ENCODE measurements around the gene KCNV2.

The KCNV2 gene

DNA sequence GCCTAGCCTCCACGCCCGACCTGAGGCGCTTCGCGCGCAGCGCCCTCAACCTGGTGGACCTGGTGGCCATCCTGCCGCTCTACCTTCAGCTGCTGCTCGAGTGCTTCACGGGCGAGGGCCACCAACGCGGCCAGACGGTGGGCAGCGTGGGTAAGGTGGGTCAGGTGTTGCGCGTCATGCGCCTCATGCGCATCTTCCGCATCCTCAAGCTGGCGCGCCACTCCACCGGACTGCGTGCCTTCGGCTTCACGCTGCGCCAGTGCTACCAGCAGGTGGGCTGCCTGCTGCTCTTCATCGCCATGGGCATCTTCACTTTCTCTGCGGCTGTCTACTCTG lies 1.4 kb downstream of the KCNV2 start:
- no peak for DNase-seq (ENCODE audit: low read depth in 2 of 2, low spot score in 1 of 2)

DNA sequence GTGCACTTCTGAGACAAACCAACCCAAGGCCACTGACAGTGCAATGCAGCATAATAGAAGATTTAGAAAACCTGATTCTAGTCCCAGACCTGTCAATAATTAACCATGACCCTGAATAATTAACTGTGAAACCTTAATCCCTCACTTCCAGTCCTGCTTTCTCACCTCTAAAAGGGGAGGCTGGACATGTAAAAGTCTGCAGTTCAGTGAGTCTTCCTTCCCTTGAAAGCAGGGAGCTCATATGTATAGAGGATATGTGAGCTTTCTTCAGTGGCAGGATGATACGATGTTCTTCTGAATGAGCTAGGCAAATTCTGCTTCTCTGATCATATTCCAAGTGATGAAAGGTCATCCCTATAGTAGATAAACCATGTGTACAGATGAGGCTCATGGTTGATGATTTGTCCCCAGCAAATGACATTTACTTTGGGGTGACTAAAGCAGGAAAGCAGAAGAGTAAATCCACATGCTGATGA lies 2.9 kb downstream of the KCNV2 start:
- no peak for DNase-seq (ENCODE audit: low read depth in 2 of 2, low spot score in 1 of 2)

DNA sequence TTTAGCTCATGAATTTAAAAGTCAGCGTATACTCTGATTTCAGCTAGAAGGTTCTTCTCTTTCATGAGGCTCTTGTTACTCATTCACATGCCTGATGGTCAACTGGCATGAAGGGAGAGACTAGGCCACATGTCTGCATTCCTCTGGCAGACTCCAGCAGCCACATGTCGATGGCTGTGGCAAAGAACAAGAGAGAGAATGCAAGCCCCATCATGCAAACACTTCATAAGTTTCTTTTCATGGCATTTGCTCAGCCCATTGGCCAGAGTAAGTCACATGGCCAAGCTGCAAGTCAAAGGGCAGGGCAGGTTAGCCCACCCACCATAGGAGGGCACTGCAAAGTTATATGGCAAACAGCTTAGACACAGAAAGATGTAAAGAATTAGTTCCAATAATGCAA lies 5.4 kb downstream of the KCNV2 start:
- no peak for DNase-seq (ENCODE audit: low read depth in 2 of 2, low spot score in 1 of 2)

DNA sequence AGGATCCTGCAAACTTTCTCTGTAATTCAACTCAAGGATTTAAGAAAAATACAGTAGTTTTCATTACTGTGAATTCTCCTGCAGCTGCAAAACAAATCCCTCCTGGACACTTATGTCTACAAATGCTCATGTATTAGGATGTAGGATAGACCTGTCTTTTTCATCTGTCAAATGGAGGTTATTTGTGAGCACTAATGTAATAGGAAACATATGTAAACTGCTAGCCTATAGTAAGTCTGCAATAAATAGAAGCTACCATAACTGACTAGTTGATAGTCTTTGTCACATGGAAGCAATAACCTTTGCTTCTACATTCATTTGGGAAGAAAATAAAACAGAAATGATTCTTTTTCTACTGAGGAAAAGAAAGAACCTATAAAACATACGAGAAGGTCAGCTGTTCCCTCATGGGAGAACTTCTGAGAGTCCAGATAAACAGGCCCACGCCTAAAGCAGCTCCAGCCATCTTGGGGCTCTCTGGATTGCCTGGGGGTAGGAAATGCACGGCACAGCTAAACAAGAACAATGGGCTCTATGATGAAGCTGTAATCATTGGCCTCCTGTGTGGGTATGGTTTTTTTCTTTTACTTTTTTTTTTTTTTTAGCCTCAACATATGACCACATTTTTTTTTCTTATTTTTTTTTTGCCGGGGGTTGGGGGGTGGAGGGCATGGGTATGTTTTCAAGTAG lies 6.2 kb downstream of the KCNV2 start:
- no peak for DNase-seq (ENCODE audit: low read depth in 2 of 2, low spot score in 1 of 2)

DNA sequence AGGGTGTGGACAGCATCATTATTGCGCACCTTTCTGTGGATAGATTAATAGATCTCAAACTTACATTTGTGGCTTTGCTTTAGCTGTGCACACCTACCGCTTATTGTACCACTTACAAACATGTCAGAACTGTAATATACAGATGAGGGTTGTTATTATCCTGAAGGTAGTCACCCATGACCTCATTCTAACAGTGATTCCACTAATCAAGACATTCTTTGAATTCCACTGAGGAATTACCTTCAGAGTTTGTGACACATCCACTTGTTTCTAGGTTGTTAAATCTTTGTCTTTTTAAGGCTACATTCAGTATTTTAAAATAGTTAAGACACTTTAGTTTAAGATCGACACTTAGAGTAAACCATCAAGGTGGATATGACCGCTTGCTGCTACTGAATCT lies 7.8 kb downstream of the KCNV2 start:
- DNase-seq (ENCODE audit: low read depth in 2 of 2, low spot score in 1 of 2), result no peak

DNA sequence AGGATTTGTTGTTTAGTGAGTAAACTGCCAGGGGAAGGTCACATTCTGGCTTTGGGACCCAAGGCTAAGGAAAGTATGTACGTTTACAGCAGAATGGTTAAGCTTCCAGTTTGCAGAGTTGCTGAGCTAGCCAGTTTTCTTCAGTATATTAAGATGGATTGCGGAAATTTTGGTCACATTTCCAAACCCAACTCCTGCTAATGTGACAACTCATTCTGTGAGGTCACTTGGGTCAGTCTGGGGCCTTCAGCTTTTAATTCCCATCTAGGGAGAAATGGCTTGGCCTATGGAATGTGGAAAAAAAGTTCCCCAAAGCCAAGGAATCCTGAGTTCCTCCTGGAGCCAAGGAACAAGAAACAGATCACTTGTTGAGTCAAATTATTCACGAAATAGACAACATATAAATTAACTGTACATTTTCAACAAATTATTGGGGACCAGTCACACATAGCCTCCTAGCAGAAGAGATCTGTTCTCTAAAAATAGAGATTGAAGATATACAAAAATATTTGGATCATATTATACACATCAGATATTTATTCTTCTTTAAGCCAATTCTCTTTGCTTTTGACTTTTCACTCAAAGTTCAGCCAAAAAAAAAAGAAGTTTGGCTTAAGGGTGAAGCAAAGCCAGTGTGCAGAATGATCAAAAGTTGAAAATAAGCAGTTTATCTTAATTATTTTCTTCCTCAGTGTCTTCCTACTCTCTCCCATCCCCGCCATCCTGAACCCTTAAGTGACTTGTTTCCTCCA lies 8.8 kb downstream of the KCNV2 start:
- DNase-seq (ENCODE audit: low read depth in 2 of 2, low spot score in 1 of 2), result no peak

DNA sequence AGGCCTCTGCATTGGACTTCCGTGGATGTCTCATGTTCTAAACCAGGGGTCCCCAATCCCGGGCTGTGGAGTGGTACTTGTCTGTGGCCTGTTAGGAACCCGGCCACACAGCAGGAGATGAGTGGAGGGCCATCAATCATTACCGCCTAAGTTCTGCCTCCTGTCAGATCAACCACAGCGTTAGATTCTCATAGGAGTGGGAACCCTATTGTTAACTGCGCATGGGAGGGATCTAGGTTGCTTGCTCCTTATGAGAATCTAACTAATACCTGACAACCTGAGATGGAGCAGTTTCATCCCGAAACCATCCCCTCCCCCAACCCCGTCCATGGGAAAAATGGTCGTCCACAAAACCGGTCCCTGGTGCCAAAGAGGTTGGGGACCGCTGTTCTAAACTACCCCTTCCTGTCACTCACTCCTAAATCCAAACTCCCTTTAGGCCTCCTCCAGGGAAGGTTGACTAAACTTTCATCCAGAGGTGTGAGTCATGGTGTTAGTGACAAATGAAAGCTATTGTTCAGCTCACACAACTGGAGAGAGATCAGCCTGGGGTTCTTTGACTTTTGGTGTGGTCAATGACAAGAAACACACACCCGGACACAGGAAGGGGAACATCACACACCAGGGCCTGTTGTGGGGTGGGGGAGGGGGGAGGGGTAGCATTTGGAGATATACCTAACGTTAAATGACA lies 9.5 kb downstream of the KCNV2 start:
- DNase-seq (ENCODE audit: low read depth in 2 of 2, low spot score in 1 of 2), result no peak

DNA sequence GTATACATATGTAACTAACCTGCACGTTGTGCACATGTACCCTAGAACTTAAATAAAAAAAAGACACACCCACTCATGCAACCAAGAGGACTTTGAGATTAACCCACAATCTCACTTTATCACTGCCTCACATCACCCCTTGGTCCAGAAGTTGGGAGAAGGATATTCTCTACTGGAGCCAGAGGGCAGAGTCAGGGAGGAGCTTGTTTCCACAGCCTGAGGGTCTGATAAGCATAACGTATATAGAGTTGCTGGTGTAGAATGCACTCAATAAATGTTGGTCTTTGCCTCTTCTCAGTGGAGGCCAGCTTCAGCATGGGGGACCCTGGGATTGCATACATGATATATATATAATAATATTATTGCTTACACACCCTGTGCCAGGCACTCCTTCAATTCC lies 10.1 kb downstream of the KCNV2 start:
- no peak for DNase-seq (ENCODE audit: low read depth in 2 of 2, low spot score in 1 of 2)

DNA sequence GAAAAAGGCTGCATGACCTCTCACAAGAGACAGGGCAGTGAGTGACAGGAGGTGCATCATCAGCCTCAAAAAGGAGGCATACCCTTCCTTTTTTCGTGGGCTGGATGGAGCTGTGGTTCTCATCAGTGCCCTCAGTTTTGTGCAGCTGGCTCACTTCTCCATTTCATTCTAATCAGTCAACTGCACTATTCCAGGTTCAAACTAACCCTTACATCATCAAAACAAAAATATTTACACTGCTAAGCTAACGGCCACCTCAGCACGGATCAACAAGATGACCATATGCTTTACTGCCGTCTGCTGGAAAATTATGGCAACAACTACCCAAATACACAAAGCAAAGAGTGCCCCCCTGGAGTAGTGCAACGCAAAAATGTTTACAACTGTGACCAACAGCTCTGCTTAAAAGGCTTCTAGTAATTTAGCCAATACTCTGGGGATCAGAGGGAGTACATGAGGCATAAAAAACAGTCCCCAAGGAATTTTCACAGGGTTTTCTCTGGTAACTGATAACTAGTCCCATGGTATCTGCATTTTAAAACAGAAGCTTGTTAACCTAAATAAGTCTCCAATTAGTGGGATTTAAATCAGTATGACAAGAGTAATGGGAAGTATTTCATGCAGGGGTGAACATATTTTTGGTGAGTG lies 10.8 kb downstream of the KCNV2 start:
- no peak for DNase-seq (ENCODE audit: low read depth in 2 of 2, low spot score in 1 of 2)

DNA sequence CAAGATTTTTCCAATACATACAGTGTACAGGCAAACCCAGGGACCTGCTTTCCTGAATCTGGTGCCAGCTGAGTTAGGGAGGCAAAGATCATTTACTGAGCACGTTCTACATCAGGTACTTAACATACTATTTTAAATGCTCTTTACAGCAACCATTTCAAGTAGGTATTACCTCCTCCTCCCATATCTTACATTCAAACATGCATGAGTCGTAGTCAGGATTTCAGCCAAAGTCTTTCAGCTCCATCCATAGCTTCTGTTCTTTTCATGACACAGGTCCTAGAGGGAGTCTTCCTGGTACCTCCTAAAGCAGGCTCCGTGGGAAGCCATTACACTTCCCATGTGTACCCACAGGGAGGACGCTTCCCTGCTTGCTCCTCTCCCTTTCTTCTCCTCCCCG lies 11.7 kb downstream of the KCNV2 start:
- no peak for DNase-seq (ENCODE audit: low read depth in 2 of 2, low spot score in 1 of 2)

DNA sequence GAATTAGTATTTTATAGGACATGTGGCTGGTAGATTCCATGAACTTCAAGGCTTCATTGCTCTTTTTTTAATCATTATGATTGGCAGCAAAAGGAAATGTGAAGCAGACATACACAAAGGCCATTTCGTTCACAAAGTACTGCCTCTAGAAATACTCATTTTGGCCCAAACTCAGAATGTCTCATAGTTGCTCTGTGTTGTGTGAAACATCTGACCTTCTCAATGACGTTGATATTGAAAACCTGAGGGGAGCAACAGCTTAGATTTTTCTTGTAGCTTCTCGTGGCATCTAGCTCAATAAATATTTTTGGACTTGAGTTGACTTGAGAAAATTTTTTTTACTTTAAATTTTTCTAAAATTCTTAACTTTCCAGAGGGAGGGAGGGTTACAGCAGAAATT lies 12.4 kb downstream of the KCNV2 start:
- no peak for DNase-seq (ENCODE audit: low read depth in 2 of 2, low spot score in 1 of 2)

DNA sequence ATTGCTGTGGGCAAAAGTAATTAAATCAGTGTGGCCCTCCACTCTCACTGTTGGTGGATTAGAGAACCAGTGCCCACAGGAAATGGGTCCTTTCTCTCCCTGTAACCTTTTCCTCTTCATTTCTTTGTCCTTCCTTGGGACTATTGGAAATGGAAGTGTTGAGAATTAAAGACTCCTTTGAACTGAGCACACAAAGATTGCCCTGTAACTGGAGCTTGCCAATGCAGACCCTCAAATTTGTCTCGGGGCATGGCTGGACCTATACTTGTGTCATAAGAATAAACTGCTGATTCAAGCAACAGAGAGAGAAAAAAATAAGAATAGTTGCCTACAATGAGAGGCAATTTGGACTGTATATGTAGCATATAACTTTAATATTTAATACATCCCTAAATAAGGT lies 13.7 kb downstream of the KCNV2 start:
- no peak for DNase-seq (ENCODE audit: low read depth in 2 of 2, low spot score in 1 of 2)

DNA sequence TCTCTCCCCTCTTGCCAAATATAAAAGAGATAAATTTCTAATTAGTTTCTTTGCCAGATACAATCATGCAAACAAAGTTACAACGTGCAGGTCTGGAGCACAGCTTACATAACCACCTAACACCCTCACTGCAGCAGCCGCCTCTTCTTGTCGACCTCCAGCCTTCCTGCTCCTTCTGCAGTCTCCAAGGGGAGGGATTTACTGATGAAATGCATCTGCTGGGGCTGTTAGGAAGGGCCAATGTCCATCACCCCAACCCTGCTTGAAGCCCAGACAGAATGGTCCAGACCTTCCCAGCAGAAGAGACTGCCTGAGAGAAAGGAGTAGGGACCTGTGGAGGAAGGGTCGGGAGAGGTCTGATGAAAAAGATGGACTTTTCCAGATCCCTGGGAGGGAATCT lies 15.2 kb downstream of the KCNV2 start:
- DNase-seq (ENCODE audit: low read depth in 2 of 2, low spot score in 1 of 2), result no peak

DNA sequence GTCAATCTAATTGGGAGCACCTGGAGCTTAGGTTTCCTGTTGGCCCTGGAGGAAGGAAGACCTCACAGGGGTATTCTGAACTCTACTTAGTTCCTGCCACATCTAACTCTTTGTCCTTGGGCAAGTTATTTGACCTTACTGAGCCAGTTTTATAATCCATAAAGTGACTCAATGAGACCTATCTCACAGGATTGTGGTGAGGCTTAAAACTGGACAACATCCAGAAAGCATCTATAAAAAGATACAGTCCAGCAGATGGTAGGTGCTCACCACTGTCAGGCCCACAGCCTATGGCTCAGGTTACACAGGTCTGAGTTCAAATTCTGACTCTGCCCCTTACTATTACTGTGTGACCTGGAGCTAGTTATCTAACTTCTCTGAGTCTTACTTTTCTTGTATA lies 23.3 kb downstream of the KCNV2 start:
- no peak for DNase-seq (ENCODE audit: low read depth in 2 of 2, low spot score in 1 of 2)

DNA sequence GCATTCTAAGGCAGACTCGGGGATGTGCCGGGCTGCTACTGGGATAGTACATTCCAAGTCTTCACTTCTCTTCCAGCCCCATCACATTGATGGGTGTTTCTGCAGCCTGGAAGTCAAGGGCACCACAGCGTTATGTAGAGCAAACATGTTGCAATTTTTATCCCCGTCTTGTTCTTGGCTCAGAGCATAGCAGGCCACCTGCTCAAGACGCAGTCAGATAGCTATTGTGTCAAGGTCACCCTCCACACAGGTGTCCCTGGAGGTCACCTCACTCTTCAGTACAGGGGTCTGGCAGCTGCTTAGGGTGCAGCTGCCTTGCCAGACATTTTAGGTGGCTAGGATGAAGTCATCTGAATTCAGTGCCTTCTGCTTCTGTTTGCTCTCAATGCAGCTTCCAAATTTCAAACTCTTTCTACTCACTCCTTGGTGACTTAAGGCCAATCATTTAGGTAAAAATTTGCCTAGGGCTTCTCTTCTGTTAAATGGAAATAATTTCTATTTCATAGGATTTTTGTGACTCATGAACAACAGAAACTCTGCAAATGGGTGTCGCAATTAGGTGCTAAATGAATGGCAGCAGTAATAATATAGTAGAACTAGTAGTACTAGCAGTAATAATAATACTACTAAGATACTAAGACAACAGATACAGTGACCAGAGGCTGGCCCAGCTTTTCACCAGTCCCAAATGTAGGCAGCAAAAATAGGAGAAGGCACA lies 24.3 kb downstream of the KCNV2 start:
- no peak for DNase-seq (ENCODE audit: low read depth in 2 of 2, low spot score in 1 of 2)

DNA sequence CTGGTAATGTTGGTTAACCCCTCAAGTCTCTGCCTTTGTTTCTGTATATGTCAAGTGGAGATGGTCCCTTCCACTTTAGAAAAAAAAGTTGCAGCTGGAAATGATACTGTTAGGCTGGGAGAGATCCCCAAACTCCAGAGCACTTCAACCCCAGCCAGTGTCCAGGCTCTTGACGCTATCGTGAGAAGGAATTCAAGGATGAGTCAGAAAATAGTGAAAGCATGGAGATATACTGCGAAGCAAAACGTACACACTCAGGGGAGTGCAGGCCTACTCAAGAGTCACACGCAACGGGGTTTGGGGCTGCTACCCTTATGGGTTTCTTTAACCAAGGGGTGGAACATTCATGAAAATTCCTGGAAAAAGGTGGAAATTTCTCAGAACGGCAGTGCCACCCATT lies 24.9 kb downstream of the KCNV2 start:
- DNase-seq (ENCODE audit: low read depth in 2 of 2, low spot score in 1 of 2), result no peak

DNA sequence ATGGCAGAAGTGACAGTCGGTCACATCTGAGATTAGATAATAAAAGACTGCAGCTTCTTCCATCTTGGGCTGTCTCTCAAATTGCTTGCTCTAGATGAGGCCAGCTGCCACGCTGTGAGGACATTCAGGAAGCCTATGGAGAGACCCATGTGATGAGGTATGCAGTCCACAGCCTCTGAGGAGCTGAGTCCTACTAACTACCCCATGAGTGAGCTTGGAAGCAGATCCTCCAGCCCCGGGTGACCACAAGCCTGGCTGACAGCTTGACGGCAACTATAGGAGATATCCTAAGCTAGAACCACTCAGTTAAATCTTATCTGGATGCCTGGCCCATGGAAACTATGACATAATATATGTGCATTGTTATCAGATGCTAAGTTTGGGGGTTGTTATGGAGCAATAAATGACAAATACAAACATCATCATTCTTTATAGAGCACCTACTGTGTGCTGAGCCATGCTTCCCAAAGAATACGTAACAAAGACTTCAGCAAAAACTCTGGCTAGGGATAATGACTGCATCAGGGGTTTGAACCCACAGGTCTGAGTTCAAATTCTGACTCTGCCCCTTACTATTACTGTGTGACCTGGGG lies 26.7 kb downstream of the KCNV2 start:
- no peak for DNase-seq (ENCODE audit: low read depth in 2 of 2, low spot score in 1 of 2)

DNA sequence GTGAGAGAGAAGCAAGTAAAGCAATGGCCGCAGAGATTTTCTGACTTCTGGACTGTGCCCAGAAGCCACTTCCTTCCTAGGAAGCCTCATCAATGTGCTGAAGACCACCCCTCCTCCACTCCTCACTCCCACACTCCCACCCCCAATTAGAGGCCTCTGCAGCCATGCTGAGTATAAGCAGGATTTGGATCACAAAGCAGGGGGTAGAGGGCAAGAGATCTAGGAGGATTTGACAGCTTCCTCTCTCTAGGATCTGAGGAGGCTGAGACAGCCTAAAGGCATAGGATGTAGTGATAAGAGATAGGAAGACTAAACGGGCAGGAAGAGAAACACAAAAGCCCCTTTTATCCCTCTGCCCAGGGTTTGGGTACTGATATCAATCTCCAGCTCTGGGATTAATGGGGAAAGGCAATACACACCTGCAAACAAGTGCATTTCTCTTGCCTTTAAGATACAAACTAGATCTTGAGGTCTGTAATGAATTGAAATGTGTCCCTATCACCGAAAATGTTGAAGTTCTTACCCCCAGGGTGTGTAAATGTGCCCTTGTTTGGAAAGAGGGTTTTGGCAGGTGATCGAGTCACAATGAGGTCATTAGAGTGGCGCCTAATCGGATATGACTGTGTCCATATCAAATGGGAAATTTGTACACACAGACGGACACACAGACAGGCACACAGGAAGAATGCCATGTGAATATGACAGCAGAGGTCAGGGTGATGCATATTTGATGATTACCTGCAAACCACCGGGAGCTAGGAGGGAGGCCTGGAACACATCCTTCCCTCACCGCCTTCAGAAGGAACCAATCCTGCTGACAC lies 28.5 kb downstream of the KCNV2 start:
- no peak for DNase-seq (ENCODE audit: low read depth in 2 of 2, low spot score in 1 of 2)

DNA sequence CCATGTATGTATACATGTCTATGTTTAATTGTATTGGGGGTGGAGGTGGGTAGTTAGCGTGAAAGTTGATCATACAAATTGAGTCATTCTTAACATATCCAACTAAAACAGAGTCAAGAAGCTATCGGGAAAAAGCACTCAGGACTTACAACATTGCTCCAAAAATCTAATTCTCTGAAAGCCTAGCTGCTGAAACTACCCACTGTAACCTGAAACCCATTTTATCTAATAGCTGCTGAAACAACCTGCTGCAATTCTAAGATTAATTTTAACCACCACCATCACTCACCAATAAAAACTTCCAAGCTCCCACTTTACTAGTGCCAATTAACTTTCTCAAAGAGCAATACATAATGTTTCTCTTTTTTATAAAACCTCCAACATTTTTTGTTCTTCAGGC lies 32.2 kb downstream of the KCNV2 start:
- DNase-seq (ENCODE audit: low read depth in 2 of 2, low spot score in 1 of 2), result no peak

DNA sequence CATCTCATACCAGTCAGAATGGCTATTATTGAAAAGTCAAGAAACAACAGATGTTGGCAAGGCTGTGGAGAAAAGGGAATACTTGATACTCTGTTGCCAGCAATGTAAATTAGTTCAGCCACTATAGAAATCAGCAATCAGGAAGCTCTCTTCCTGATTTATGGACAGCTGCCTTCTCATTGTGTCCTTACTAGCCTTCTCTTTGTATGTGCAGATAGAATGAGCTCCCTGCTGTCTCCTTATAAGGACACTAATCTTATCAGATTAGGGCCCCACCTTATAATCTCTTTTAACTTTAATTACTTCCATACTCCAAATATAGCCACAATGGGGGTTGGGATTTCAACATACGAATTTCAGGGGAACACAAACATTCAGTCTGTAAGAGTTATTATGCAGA lies 38.0 kb downstream of the KCNV2 start:
- DNase-seq (ENCODE audit: low read depth in 2 of 2, low spot score in 1 of 2), result no peak

Measured in stimulated activated CD8-positive, alpha-beta memory T cell treated with anti-CD3 and anti-CD28 coated beads, Interleukin-4, amount 100 ng/mL, for 1 hour (primary cell).